ENCODE results near the gene TNF. TPM values are rescaled to one million over a fixed set of nuclear protein-coding genes. Genes with fewer than 3 reads are reported as not detected.

TNF gene
- total RNA-seq, 2 experiments from 2014 or later = 2.5 to 3.5 TPM

- peaks cover 79% of the 10 kb centered on the region for H3K4me1 ChIP-seq (ENCODE audit: insufficient read depth, low read length, poor library complexity, severe bottlenecking)
- H3K36me3 ChIP-seq (ENCODE audit: insufficient read depth, low read length) = peaks cover 13% of the 10 kb centered on the region; the same call in 1 of the 2 replicates
- H3K4me2 ChIP-seq (ENCODE audit: low read length) = peak overlapping the region; percentile 86; the same call in 1 of the 2 replicates
- H3K9me3 ChIP-seq (ENCODE audit: low read length) = no peaks in the 10 kb centered on the region
- H3K4me3 ChIP-seq (ENCODE audit: low read depth, low read length, poor library complexity, severe bottlenecking) = no peak overlapping the region
- no peaks in the 10 kb centered on the region for H4K20me1 ChIP-seq (ENCODE audit: insufficient read depth, low read length)
- ChIA-PET CTCF (ENCODE audit: unreplicated experiment) (interaction anchor here (1.7 kb wide), 1 partner anchor 20 kb away, joined by 5 read pairs; no protein-coding TSS in a partner anchor), POLR2A (interaction anchor here (1.0 to 1.9 kb wide), 8 partner anchors 9 to 36 kb away, joined by 3 to 5 read pairs (median 3); partner anchors contain the start of genes DDX39B and NCR3)
- no peaks in the 10 kb centered on the region for H3K9me2 ChIP-seq (ENCODE audit: insufficient read depth, low read length)
- BruUV-seq (replicated peaks) = no TSS peak
- intact Hi-C loops (cut with micrococcal nuclease; ENCODE audit: unreplicated experiment) = no loop called here
- no peak for DNase-seq (ENCODE audit: low spot score)
- TF ChIP-seq EZH2phosphoT487 (IDR thresholded peaks at IDR 0.05; ENCODE audit: borderline replicate concordance, low read depth, low read length) (no peak), CTCF (conservative IDR thresholded peaks at IDR 0.05; ENCODE audit: low read length) (no peak)
- no peak overlapping the region for H3K27ac ChIP-seq (ENCODE audit: low read depth, low read length, poor library complexity, severe bottlenecking)
- H3K79me2 ChIP-seq (ENCODE audit: insufficient read depth, low read depth, low read length) = peaks cover 15% of the 10 kb centered on the region; the same call in 1 of the 2 replicates
- H2AFZ ChIP-seq (ENCODE audit: low read length) = no peak overlapping the region
Observed at GRCh38 chr6:31577579-31577966, 2.2 kb downstream of the TNF start.

- Histone ChIP-seq H3K9me2 (ENCODE audit: insufficient read depth, low read length) (no peaks in the 10 kb centered on the region), H3K9me3 (ENCODE audit: low read length) (no peaks in the 10 kb centered on the region), H2AFZ (ENCODE audit: low read length) (no peak overlapping the region), H3K4me2 (ENCODE audit: low read length) (peak overlapping the region; percentile 23; the same call in 1 of the 2 replicates), H3K4me1 (ENCODE audit: insufficient read depth, low read length, poor library complexity, severe bottlenecking) (peaks cover 79% of the 10 kb centered on the region), H4K20me1 (ENCODE audit: insufficient read depth, low read length) (no peaks in the 10 kb centered on the region), H3K4me3 (ENCODE audit: low read depth, low read length, poor library complexity, severe bottlenecking) (no peak overlapping the region), H3K36me3 (ENCODE audit: insufficient read depth, low read length) (peaks cover 13% of the 10 kb centered on the region; the same call in 1 of the 2 replicates), H3K79me2 (ENCODE audit: insufficient read depth, low read depth, low read length) (peaks cover 15% of the 10 kb centered on the region; the same call in 1 of the 2 replicates), H3K27ac (ENCODE audit: low read depth, low read length, poor library complexity, severe bottlenecking) (no peak overlapping the region)
- TF ChIP-seq CTCF (conservative IDR thresholded peaks at IDR 0.05; ENCODE audit: low read length) (no peak), EZH2phosphoT487 (IDR thresholded peaks at IDR 0.05; ENCODE audit: borderline replicate concordance, low read depth, low read length) (no peak)
- no peak for DNase-seq (ENCODE audit: low spot score)
- POLR2A ChIA-PET = interaction anchor here (1.0 to 1.9 kb wide), 6 partner anchors 9 to 37 kb away, joined by 3 to 5 read pairs (median 3); partner anchors contain the start of genes DDX39B and NCR3
- intact Hi-C loops (cut with micrococcal nuclease; ENCODE audit: unreplicated experiment) = no loop called here
- CTCF ChIA-PET (ENCODE audit: unreplicated experiment) = interaction anchor here (0.5 kb wide), 2 partner anchors 23 to 28 kb away, joined by 4 to 5 read pairs; no protein-coding TSS in a partner anchor
- no TSS peak for BruUV-seq (replicated peaks)
Observed at GRCh38 chr6:31578184-31579118, 3.1 kb downstream of the TNF start.
